A549 (cell line): ENCODE data around the gene PXT1. TPM values are rescaled to one million over a fixed set of nuclear protein-coding genes. Genes with fewer than 3 reads are reported as not detected.
A peak's percentile ranks its signal among the peaks of the same experiment; 100 is the strongest.

ENCODE experiments used
- ATAC-seq, 2 experiments: fragments of 200-7000 bp in 1 of 2; fragments of >200 bp in 1 of 2; cut with Nextera tagmentation in 1 of 2; cut with Tn5 transposase in 1 of 2; 3 replicates each; pipeline versions ENCODE4 v1.8.0 to v1.9.1; 2018 to 2020; ENCODE audit warnings: mild to moderate bottlenecking in 1 of 2, moderate library complexity in 1 of 2
- CTCF ChIA-PET: fragments of 300-600 bp; sonication (Branson Sonifier 250); formaldehyde crosslinking; extraction: SDS; loops from one replicate; lab custom pipeline; 2021; ENCODE audit warnings: antibody characterized with exemption, inconsistent platforms; lab: Yijun Ruan, JAX
- POLR2A ChIA-PET: fragments of 350-600 bp; formaldehyde crosslinking; extraction: SDS; loops from one replicate; lab custom pipeline; 2021; ENCODE audit warnings: antibody characterized with exemption, inconsistent platforms; lab: Yijun Ruan, JAX
- DNase-seq, 2 experiments: peaks; one replicate each; pipeline versions ENCODE4 v3.0.0 to v3.0.0-alpha.2; 2011 to 2016; ENCODE audit warnings: low read depth in 1 of 2, low spot score in 1 of 2
- FAIRE-seq: peaks from 2 replicates; lab custom pipeline; 2011; peaks lifted over from hg19 to GRCh38; lab: Jason Lieb, UNC
- H3K27ac ChIP-seq, 2 experiments: fragments of >200 bp; sonication (Bioruptor Twin); formaldehyde crosslinking; 3 replicates each; pipeline ENCODE4 v1.5.1; 2016 to 2017
- H3K4me1 ChIP-seq: fragments of >200 bp; sonication (Bioruptor Twin); formaldehyde crosslinking; 3 replicates; pipeline ENCODE4 v1.6.1; 2016
- H3K4me2 ChIP-seq: fragments of >200 bp; sonication (Bioruptor Twin); formaldehyde crosslinking; 3 replicates; pipeline ENCODE4 v1.6.1; 2016
- H3K4me3 ChIP-seq: fragments of >200 bp; sonication (Bioruptor Twin); formaldehyde crosslinking; 3 replicates; pipeline ENCODE4 v1.5.1; 2016
- H3K9me3 ChIP-seq: fragments of >200 bp; sonication (Bioruptor Twin); formaldehyde crosslinking; 3 replicates; pipeline ENCODE4 v1.6.1; 2016
- CBX2 ChIP-seq: fragments of 200-600 bp; sonication (generic); IDR thresholded peaks from 2 replicates; pipeline ENCODE4 v1.6.1; 2016; ENCODE audit warnings: low read depth, mild to moderate bottlenecking, borderline replicate concordance
- CEBPB ChIP-seq, 2 experiments: fragments of >200 bp in 1 of 2; sonication (Bioruptor Twin) in 1 of 2; formaldehyde crosslinking in 1 of 2; IDR thresholded peaks; 2 replicates each; pipeline ENCODE4 v1.6.1; 2012 to 2016
- EHF ChIP-seq: fragments of 250-450 bp; sonication (Bioruptor Pico); IDR thresholded peaks from 2 replicates; pipeline ENCODE4 v1.5.0; 2020; ENCODE audit warnings: mild to moderate bottlenecking
- FOSL2 ChIP-seq, 2 experiments: fragments of 450-650 bp in 1 of 2; fragments of >200 bp in 1 of 2; sonication (Bioruptor Twin) in 1 of 2; formaldehyde crosslinking; IDR thresholded peaks; 2 replicates each; pipeline versions ENCODE4 v1.5.0 to v1.6.1; 2016 to 2020; ENCODE audit warnings: mild to moderate bottlenecking in 1 of 2, moderate library complexity in 1 of 2
- FOXS1 ChIP-seq: fragments of 250-450 bp; sonication (Bioruptor Pico); IDR thresholded peaks from 2 replicates; pipeline ENCODE4 v1.5.0; 2020; ENCODE audit warnings: mild to moderate bottlenecking, moderate library complexity
- GATA3 ChIP-seq: IDR thresholded peaks from 2 replicates; pipeline ENCODE4 v1.6.1; 2012; ENCODE audit warnings: borderline replicate concordance
- HDAC2 ChIP-seq: fragments of 200-600 bp; sonication (generic); IDR thresholded peaks from 2 replicates; pipeline ENCODE4 v1.6.1; 2016
- HOXA7 ChIP-seq: fragments of 250-450 bp; sonication (Bioruptor Pico); IDR thresholded peaks from 2 replicates; pipeline ENCODE4 v1.5.0; 2020; ENCODE audit warnings: mild to moderate bottlenecking, moderate library complexity
- HOXB13 ChIP-seq: fragments of 250-450 bp; sonication (Bioruptor Pico); IDR thresholded peaks from 2 replicates; pipeline ENCODE4 v1.5.0; 2020; ENCODE audit warnings: low read depth, mild to moderate bottlenecking, moderate library complexity
- HOXB5 ChIP-seq: fragments of 250-450 bp; sonication (Bioruptor Pico); IDR thresholded peaks from 2 replicates; pipeline ENCODE4 v1.5.0; 2020; ENCODE audit warnings: mild to moderate bottlenecking, moderate library complexity
- JUN ChIP-seq, 2 experiments: fragments of >200 bp; sonication (Bioruptor Twin); formaldehyde crosslinking; IDR thresholded peaks; 2 replicates in 1 of 2; 3 replicates in 1 of 2; pipeline ENCODE4 v1.6.1; 2016 to 2017
- JUNB ChIP-seq: fragments of >200 bp; sonication (Bioruptor Twin); formaldehyde crosslinking; IDR thresholded peaks from 2 replicates; pipeline ENCODE4 v1.6.1; 2016
- MAFK ChIP-seq: fragments of 450-650 bp; IDR thresholded peaks from 2 replicates; pipeline ENCODE4 v1.6.1; 2014; ENCODE audit not compliant: partially characterized antibody
- NFE2L2 ChIP-seq: fragments of 150-350 bp; conservative IDR thresholded peaks from 2 replicates; pipeline ENCODE4 v1.6.1; 2014; ENCODE audit warnings: low read length
- RFX5 ChIP-seq: fragments of 450-650 bp; IDR thresholded peaks from 2 replicates; pipeline ENCODE4 v1.7.1; 2014; ENCODE audit warnings: antibody characterized with exemption, mild to moderate bottlenecking, moderate library complexity
- WGBS: methylation state at CpG from one replicate; pipeline ENCODE4 v1.1.6; 2017; ENCODE audit errors: missing lambda C conversion rate; 5-methylcytosine and 5-hydroxymethylcytosine counted together
- polyA plus RNA-seq, 4 experiments: library from polyadenylated mRNA; depleted of rRNA in 3 of 4; stranded (reverse); fragments of >200 nt; fragmentation: RNase III in 1 of 4; extraction: RNeasy Plus Mini Kit Qiagen cat#74134 plus additional on column Dnase treatment in 1 of 4; gene quantifications; 2 replicates in 3 of 4; 3 replicates in 1 of 4; pipeline ENCODE4 v1.2.3, GENCODE V29; 2011 to 2017
- TF ChIP-seq, protein P1 (sequence below): fragments of >200 bp; sonication (Bioruptor Twin); formaldehyde crosslinking; IDR thresholded peaks from 3 replicates; pipeline ENCODE4 v1.5.1; 2016
- TF ChIP-seq, protein P2 (sequence below): fragments of 250-450 bp; sonication (Bioruptor Pico); IDR thresholded peaks from 2 replicates; pipeline ENCODE4 v1.5.0; 2020; ENCODE audit warnings: low read depth, mild to moderate bottlenecking, moderate library complexity
- TF ChIP-seq, protein P3 (sequence below): IDR thresholded peaks from 2 replicates; pipeline ENCODE4 v1.6.1; 2012

The PXT1 gene
- polyA plus RNA-seq, 2 of the 4 experiments (the other 2 are of a cell fraction): not detected

DNA sequence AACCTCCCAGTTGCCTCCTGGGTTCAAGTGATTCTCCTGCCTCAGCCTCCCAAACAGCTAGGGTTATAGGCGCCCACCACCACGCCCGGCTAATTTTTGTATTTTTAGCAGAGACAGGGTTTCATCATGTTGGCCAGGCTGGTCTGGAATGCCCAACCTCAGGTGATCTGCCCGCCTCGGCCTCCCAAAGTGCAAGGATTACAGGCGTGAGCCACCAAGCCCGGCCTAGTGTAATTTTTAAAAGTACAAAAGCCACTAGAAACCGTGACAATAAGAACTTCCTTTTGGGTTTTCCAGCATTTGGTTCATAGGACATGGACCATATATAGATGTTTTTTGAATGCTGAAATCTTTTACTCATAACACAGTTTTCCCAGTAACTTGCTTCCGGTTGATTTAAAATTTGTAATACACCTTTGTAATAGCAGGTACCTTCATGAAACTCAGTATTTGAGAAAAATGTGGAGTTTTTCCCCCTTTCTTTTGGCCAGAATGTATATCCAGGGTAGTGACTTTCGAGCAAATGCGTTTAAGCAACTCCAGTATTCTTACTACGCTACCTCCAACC, 467 bp downstream of the PXT1 start:
- WGBS: 43% methylated on average over 12 of the region's 12 CpGs
- Histone ChIP-seq H3K9me3 (no peaks in the 10 kb centered on the region), H3K27ac (peak overlapping the region; percentile 93 to 99), H3K4me3 (peak overlapping the region; percentile 84), H3K4me2 (peak overlapping the region; percentile 92), H3K4me1 (peaks cover 49% of the 10 kb centered on the region)
- FAIRE-seq (no peak), ATAC-seq (no peak; a peak in 1 of 6 replicates), DNase-seq (no peak)
- no peak for TF ChIP-seq FOXS1 (CRISPR knock-in tag)
- TF ChIP-seq MAFK: no peak
- 0 out of 2 replicates have a peak, but pooled peaks have one; percentile 48 for TF ChIP-seq EHF (CRISPR knock-in tag)
- ChIA-PET POLR2A (interaction anchor here (0.7 to 1.6 kb wide), 2 partner anchors 12 to 19 kb away, joined by 4 to 13 read pairs; no protein-coding TSS in a partner anchor), CTCF (interaction anchor here (1.4 kb wide), 1 partner anchor 19 kb away, joined by 5 read pairs; no protein-coding TSS in a partner anchor)

DNA sequence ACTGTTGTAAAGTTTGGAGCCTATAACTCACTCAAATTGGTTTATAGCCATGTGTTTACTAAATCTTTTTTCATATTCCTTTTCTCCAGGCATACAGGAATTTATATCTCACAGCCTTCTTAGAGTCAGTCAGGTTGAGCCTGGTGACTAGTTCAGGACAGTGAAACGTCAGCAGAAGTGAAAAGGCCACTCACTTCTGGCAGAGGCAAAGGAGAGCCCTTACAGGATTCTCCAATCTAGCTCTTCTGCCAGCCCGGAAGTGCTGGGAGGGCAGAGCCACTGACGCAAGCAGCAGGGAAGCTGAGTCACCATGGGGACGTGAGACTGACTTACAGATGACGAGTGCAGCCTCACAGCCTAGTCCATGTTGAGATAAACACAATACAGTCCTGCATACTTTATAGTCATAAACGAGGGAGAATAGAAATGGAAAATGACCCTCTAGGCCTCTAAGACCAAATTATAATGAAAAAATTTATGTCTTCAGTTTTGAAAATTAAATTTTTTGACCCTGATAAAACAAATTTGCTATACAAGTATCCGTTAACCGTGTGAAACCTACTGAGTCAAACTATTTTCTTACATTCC, 1.3 kb downstream of the PXT1 start:
- H3K4me1 ChIP-seq: peaks cover 49% of the 10 kb centered on the region
- WGBS: 10% methylated on average over 8 of the region's 8 CpGs
- no peak for FAIRE-seq
- TF ChIP-seq GATA3: peak; percentile 20; the same call in 1 of the 2 replicates
- 0 out of 2 replicates have a peak, but pooled peaks have one; percentile 31 for TF ChIP-seq HOXB5 (CRISPR knock-in tag)
- TF ChIP-seq HOXA7 (CRISPR knock-in tag): no peak
- peak; percentile 67 for TF ChIP-seq NFE2L2
- TF ChIP-seq, protein P1, sequence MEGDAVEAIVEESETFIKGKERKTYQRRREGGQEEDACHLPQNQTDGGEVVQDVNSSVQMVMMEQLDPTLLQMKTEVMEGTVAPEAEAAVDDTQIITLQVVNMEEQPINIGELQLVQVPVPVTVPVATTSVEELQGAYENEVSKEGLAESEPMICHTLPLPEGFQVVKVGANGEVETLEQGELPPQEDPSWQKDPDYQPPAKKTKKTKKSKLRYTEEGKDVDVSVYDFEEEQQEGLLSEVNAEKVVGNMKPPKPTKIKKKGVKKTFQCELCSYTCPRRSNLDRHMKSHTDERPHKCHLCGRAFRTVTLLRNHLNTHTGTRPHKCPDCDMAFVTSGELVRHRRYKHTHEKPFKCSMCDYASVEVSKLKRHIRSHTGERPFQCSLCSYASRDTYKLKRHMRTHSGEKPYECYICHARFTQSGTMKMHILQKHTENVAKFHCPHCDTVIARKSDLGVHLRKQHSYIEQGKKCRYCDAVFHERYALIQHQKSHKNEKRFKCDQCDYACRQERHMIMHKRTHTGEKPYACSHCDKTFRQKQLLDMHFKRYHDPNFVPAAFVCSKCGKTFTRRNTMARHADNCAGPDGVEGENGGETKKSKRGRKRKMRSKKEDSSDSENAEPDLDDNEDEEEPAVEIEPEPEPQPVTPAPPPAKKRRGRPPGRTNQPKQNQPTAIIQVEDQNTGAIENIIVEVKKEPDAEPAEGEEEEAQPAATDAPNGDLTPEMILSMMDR: no peak
- TF ChIP-seq, protein P2, sequence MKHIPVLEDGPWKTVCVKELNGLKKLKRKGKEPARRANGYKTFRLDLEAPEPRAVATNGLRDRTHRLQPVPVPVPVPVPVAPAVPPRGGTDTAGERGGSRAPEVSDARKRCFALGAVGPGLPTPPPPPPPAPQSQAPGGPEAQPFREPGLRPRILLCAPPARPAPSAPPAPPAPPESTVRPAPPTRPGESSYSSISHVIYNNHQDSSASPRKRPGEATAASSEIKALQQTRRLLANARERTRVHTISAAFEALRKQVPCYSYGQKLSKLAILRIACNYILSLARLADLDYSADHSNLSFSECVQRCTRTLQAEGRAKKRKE (CRISPR knock-in tag): no peak
- TF ChIP-seq CEBPB (IDR thresholded peaks at IDR 0.05): peak in 1 of 2 experiments; percentile 68; a peak in 2 of 4 replicates
- TF ChIP-seq, protein P3, sequence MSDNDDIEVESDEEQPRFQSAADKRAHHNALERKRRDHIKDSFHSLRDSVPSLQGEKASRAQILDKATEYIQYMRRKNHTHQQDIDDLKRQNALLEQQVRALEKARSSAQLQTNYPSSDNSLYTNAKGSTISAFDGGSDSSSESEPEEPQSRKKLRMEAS: peak; percentile 67
- TF ChIP-seq RFX5: no peak
- TF ChIP-seq MAFK: peak; percentile 96
- no peak for TF ChIP-seq HOXB13 (CRISPR knock-in tag)
- 0 out of 2 replicates have a peak, but pooled peaks have one; percentile 26 for TF ChIP-seq FOSL2 (IDR thresholded peaks at IDR 0.05)
- peak; percentile 94 for TF ChIP-seq FOSL2 (CRISPR knock-in tag; IDR thresholded peaks at IDR 0.05)
- no peak for TF ChIP-seq EHF (CRISPR knock-in tag)
- peak in 1 of 2 experiments; percentile 42; a peak in 2 of 5 replicates for TF ChIP-seq JUN (IDR thresholded peaks at IDR 0.05)
- TF ChIP-seq FOXS1 (CRISPR knock-in tag): no peak
- TF ChIP-seq JUNB: 0 out of 2 replicates have a peak, but pooled peaks have one; percentile 18
- TF ChIP-seq CBX2: no peak
- TF ChIP-seq, all 56 proteins: peak for 9
- Histone ChIP-seq H3K4me3 (no peak overlapping the region), H3K9me3 (no peaks in the 10 kb centered on the region), H3K4me2 (peak overlapping the region; percentile 92), H3K27ac (peak overlapping the region; percentile 93 to 99)
- ATAC-seq (peak; percentile 93 to 95), DNase-seq (peak; percentile 96 to 99)
- ChIA-PET CTCF (interaction anchor here (0.6 to 1.4 kb wide), 2 partner anchors 12 to 18 kb away, joined by 3 to 5 read pairs; no protein-coding TSS in a partner anchor), POLR2A (interaction anchor here (0.6 to 1.6 kb wide), 4 partner anchors 8 to 282 kb away, joined by 3 to 13 read pairs (median 4); no protein-coding TSS in a partner anchor)

DNA sequence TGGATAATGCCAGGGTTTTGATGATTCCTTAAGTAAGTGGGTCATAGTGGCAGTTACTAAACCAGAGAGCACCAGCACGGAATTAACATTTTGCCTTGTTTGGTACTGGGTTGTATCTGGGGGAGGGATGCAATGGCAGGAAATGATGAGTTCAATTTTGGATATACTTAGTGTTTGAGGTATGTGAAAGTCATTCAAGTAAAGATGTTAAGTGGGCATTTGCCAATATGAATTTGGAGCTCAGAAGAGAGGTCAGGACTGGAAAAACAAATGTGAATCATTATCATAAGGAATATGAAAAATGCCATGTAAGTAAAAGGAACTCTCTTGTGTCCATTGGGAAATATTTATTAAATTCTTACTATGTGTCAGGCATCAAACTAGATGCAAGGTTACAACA, 6.2 kb downstream of the PXT1 start:
- ChIA-PET POLR2A (no interaction called here), CTCF (interaction anchor here (1.1 to 2.8 kb wide), 2 partner anchors 8 to 13 kb away, joined by 3 to 9 read pairs; no protein-coding TSS in a partner anchor)
- Histone ChIP-seq H3K4me3 (no peak overlapping the region), H3K4me2 (no peak overlapping the region), H3K27ac (no peak overlapping the region), H3K9me3 (no peaks in the 10 kb centered on the region), H3K4me1 (peaks cover 35% of the 10 kb centered on the region)
- ATAC-seq: no peak
- WGBS: 93% methylated on average over 1 of the region's 1 CpG
- no peak for TF ChIP-seq HDAC2
- no peak for FAIRE-seq
- DNase-seq: no peak
